Astrocyte of the cerebellum (primary cell): Measurements from ENCODE around the gene TMOD1.

Experiments used
- DNase-seq: peaks from one replicate; pipeline ENCODE4 v3.0.0-alpha.2; 2011; ENCODE audit warnings: low read depth
- H3K4me3 ChIP-seq: 2 replicates; pipeline ENCODE4 v1.5.1; 2011; ENCODE audit warnings: mild to moderate bottlenecking, low read depth, low read length, moderate library complexity
- in situ Hi-C: cut with HindIII; loops from 2 replicates; pipeline ENCODE4 v1.10.0; 2017; ENCODE audit warnings: low sequenced_read_pairs
- TF ChIP-seq, protein P1 (sequence below): IDR thresholded peaks from 2 replicates; pipeline ENCODE4 v1.5.1; 2012; ENCODE audit warnings: low read length, low read depth, moderate library complexity, mild to moderate bottlenecking; ENCODE audit errors: missing control alignments

Gene TMOD1

DNA sequence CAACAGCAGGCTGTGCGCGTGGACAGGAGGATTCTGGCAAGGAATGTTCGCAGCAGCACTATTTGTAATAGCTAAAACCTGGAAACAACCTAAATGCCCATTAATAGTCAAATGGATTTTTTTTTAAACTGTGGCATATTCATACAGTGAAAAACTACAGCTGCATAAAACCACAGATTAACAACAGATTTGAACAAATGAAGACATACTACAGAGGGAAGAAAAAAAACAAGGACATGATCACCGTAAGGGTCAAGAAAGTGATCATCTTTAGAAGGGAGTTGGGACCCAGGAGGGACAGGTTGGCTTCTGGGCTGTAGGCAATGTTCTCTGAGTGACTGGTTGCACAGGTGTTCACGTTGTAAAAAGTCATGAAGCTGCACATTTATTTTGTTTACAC is 1.2 kb upstream of the TMOD1 start:
- no peak for DNase-seq
- no peak overlapping the region for H3K4me3 ChIP-seq
- in situ Hi-C loops: no loop called here
- TF ChIP-seq, protein P1, sequence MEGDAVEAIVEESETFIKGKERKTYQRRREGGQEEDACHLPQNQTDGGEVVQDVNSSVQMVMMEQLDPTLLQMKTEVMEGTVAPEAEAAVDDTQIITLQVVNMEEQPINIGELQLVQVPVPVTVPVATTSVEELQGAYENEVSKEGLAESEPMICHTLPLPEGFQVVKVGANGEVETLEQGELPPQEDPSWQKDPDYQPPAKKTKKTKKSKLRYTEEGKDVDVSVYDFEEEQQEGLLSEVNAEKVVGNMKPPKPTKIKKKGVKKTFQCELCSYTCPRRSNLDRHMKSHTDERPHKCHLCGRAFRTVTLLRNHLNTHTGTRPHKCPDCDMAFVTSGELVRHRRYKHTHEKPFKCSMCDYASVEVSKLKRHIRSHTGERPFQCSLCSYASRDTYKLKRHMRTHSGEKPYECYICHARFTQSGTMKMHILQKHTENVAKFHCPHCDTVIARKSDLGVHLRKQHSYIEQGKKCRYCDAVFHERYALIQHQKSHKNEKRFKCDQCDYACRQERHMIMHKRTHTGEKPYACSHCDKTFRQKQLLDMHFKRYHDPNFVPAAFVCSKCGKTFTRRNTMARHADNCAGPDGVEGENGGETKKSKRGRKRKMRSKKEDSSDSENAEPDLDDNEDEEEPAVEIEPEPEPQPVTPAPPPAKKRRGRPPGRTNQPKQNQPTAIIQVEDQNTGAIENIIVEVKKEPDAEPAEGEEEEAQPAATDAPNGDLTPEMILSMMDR: no peak

DNA sequence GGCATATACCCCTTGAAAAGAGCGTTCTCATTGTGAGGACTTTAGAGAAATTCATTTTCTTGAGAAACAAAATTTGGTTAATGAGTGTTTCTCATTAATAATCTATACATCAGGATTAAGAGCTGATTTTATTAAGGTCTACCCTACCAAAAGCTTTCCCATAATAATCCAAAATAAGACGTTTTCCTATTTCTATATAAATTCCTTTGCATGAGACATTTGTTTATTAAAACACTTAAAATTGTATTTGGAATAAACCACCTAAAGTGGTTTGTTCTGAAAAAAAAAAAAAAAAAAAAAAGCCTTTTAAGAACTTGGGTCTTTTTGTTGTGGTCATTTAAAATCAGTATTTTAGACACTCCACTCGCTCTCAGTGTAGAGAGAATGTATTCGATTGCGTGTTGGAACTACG is 695 bp upstream of the TMOD1 start:
- peak overlapping the region; percentile 29 for H3K4me3 ChIP-seq
- no peak for DNase-seq
- in situ Hi-C loops: no loop called here
- TF ChIP-seq, protein P1: no peak

DNA sequence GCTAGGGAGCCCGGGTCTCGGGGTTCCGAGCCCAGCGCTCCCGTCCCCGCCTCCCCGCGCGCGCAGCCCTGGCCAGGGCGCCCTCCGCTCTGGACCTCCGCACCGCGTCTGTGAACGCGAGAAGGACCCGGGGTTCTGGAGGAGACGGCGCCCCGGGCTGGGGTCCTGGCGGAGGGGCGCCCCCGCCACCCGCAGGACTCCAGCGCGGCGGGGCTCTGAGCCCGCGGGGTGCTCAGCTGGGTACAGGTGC is 431 bp downstream of the TMOD1 start:
- TF ChIP-seq, protein P1: no peak
- in situ Hi-C loops: no loop called here
- H3K4me3 ChIP-seq: peak overlapping the region; percentile 40
- no peak for DNase-seq

DNA sequence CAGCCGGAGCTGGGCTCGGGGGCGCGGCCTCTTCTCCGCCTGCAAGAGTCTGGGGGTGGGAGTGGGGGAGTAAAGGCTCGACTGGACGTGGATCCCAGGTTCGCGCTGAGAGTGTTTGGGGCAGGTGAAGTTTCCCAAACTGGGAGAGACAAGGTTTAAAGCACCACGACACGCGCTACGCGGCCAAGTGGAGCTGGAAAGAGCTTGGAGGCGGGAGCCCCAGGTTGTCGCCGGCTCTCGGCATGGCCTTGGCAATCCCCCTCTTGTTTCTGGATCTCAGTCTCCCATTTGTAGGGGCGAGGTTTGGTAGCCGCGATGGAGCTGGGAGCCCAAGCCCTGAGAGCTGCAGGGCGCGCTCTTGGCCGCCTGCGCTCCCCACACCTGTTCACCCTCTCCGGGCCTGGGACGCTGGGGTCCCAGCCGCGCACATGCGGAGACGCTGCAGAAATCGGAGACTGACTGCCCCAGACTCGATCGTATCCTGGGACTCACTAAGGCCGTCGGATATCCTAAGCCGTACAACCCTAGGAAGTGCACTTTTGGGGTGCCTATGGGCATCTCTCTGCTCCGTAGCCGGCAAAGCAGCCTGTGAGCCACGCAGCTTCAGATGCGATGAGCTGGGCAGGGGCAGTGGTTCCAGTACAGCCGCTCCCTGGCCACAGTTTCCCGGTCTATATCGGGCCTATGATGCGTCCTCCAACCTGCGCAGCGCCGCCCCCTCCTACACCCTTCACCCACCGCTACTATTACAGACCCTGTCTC is 937 bp downstream of the TMOD1 start:
- no peak for DNase-seq
- H3K4me3 ChIP-seq: peak overlapping the region; percentile 40
- TF ChIP-seq, protein P1: no peak
- in situ Hi-C loops: no loop called here

DNA sequence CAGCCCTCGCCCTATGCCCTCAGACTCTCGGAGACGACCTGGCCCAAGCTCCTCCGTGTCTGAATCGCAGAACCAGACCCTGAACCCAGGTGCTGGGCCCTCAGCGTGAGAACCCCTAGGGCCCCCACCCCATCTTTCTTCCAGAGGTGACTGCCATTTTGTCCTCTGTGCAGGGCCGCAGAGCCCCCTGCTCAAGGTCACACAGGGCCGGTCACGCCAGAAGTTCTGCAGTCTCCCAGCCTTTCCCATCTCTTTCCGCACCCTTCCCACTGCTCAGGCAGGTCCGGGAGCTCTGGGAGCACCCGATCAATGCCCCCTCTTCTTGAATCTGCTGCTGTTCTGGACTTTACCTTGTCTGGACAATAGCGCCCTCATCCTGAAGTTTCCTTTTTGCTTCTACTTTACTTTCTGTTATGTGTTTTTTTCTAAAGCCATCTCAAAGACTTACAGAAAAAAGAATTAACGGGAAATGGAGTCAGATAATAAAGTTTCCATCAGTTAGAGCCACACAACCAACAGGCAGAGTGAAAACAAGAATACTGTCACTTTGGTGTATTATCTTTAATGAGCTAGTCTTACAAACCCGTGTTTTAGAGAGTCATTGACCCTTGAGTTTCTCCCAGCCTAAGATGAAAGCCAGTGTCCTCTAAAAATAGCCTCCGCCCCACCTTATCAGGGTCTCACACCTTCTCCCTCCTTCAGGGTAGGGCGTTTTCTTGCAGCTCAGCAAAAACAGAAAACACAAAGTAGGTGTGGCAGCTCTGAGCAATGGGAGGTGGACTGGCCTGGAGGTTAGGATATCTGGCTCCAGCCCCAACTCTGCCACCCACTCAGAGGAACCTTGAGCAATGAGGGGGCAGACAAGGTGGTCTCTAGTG is 1.8 kb downstream of the TMOD1 start:
- DNase-seq: no peak
- TF ChIP-seq, protein P1: no peak
- in situ Hi-C loops: no loop called here
- H3K4me3 ChIP-seq: no peak overlapping the region

DNA sequence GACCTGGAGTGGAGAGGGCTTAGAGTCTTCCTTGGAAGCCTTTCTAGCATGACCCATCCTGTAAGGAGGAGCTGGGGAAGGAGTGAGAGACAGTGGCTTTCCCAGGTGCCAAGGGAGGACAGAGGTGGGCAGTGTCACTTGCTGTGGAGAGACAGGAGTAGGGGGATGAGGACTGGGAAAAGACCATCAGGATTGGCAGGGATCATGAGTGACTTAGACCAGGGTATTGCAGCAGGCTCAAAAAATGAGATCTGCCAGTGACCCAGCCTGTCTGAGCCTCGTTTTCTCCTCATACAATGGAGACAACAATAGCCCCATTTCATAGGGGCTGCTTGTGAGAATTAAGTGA is 2.4 kb downstream of the TMOD1 start:
- TF ChIP-seq, protein P1: no peak
- DNase-seq: no peak
- in situ Hi-C loops: no loop called here
- no peak overlapping the region for H3K4me3 ChIP-seq
